Stimulated activated CD4-positive, alpha-beta T cell treated with anti-CD3 and anti-CD28 coated beads, Interleukin-12 subunit alpha, Interleukin-12 subunit beta, amount 100 ng/mL, for 4 hours (primary cell): ENCODE results near the gene LGALS3.

ENCODE experiments used
- DNase-seq: peaks from one replicate; pipeline ENCODE4 v3.0.0-alpha.2; 2020

Gene LGALS3

GRCh38 chr14:55115460-55115859 is 13.6 kb upstream of the LGALS3 start:
- DNase-seq = no peak

GRCh38 chr14:55115861-55116245 is 13.2 kb upstream of the LGALS3 start:
- no peak for DNase-seq

DNA sequence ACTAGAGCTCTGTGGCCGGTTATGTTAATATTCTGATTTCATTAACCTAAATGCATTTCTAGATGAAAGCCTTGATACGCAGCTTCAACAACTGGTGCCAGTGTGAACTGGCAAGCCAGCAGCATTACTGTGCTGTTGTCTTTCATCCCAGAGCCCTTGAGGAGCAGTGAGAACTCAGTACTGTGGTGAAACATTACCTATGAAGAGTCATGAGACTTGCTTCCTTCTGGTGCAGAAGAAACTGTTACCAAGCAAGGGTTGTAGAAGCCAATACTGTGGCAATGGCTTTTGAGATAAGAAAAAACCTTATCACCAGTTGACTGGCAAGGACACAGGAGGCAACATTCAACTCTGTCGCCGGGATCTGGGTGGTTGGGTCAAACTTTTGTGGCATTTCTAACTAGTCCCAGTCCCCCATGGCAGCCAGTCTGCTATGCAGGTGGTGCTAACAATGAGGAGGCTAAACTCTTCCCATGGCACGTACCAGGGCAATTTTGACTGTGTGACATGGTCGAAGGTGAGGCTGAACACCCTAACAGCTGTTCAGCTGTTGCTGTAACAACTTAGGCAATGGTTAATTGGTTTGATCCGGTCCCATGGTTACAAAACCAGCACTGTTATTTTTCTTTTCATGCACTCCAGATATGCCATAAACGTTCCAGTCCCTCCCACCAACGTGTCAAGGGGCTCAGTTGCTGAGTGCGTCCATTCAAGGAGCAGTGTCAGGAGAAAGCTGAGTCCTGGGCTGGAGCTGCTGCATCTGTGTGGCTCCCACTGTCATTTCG is 12.6 kb upstream of the LGALS3 start:
- no peak for DNase-seq

DNA sequence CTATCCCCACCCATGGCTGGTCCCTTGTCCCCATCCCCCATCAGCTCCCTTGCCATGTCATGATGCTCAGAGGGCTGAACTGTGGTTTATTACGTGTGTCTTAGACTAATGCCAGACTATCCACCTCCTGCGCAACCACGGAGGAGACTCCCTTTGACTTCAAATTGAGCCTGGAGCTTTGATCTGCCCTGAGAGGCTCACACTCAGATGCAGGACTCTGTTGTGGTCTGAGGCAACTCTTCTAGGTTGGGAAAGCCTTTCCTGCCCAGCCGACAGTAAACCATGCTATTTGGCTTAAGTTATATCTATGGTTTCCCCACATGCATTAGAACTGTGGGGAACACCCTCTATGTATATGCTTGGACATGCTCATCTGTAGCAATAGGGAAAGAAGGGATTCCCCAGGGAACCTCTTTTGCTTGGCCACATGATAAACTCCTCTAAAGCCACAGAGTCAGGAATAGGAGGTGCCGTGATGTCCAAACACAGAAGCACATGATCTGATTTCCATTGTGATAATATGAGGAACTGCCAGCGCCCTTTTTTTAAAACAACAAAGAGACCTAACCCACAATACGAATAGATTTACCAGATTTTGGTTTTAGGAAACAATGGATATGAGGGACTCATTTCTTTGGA is 11.1 kb upstream of the LGALS3 start:
- no peak for DNase-seq

DNA sequence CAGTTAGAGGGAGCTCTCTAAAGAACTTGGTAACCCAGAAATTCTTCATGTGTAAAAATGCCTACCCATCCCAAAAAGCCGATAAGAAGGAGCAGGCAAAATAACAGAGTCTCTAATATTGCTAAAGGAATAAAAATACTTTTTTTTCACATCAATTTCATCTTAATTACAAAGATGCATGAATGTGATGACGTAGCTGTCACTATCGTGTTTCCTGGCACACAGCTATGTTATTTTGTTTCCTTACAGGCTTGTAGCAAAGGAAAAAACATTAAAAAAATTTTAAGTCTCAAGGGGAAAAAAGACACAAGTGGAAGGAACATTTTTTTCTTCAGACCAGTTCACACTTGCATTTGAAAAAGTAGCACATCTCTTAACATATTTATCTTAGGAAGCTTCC is 10.3 kb upstream of the LGALS3 start:
- no peak for DNase-seq

- DNase-seq = no peak
These were observed 8.2 kb upstream of the LGALS3 start for GRCh38 chr14:55120571-55121495.

DNA sequence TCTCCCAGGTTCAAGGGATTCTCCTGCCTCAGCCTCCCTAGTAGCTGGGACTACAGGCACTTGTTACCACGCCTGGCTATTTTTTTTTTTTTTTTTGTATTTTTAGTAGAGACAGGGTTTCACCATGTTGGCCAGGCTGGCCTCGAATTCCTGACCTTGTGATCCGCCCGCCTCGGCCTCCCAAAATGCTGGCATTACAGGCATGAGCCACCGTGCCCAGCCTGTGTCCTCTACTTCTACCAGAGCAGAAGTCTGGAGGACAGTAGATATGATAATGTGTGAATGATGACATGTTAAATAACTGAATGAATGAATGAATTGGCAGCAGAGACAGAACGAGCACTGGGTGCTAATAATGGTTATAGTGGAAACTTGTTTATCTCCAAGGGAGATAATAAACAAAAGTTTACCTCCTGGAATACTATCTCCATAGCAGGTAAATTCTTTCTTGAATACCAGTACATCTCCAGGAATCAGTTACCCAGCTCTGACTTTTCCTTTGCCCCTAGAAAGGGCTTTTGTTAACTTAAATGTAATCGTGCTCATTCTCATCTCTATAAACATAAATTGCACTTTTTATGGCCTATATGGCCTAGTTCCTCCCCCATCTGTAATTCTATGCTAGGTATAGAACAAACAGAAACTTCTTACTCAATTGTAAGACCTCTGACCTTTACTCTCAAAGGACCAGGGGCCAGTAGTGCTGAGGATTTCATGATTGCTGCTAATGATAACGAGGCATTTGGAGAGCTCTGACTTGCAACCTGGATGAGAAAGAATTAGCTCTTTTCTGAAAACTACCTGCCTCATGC is 7.2 kb upstream of the LGALS3 start:
- DNase-seq = no peak

- no peak for DNase-seq
These were observed 6.5 kb upstream of the LGALS3 start for GRCh38 chr14:55122440-55122986.

DNA sequence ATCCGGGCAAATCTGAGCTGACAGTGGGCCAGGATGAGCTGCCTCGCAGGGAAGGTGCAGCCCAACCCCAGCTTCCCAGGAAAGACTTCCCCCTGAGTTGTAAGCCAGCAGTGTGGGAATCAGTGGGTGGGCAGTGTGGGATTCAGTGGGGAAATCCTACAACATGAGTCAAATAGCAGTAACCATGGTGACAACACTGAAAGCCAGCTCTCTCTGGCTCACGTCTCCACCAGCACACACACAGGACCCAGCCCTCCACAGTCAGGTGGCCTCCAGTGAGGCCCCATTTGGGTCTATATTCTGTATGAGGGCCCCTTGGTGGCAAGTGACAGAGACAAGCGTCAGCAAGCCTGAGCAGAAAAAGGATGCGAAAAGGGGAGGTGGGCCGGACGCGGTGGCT is 6.0 kb upstream of the LGALS3 start:
- no peak for DNase-seq

- DNase-seq = no peak
These were observed 5.0 kb upstream of the LGALS3 start for GRCh38 chr14:55123852-55124639.

DNA sequence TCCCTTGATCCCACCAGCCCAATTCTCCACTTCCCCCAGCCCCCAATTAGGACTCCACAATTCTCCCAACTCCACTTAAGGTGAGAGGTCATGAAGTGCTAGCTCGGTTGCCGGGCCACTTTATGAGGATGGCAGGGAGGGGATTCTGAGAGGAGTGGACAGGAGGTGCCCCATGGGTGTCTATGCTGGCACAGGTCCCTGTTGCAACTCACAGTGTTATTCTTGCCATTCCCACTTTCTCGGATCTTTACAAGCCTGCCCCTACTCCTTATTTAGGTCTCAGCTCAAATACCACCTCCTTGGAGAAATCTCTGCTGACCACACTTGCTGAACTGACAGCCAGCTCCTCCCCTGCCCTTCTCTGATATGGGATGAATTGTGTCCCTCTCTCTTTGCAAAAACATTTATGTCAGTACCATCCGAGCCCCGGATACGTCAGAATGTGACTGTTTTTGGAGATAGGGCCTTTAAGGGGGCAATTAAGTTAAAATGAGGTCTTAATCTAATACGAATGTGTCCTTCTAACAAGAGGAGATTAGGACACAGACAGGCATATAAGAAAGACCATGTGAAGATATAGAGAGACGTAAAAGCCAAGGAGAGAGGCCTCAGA is 4.2 kb upstream of the LGALS3 start:
- DNase-seq = no peak

- no peak for DNase-seq
These were observed 3.6 kb upstream of the LGALS3 start for GRCh38 chr14:55125403-55125802.

DNA sequence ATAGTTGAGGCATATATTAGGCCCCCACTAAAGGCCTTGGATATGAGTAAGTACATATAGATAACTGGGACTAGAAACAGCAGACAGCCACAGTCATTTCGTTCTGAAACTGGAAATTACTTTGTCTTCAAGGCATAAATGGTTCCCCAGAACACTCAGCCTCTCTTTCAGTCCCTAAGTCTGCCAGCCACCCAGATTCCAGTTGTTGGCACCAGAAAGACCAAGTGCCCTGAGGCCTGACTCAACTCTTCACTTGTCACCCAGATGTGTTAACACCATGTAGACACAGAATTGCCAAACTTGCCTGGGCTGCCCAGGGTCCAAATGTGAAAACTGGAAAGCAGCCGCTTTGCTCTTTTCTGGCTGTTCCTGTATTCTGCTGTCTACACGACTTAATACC is 3.0 kb upstream of the LGALS3 start:
- no peak for DNase-seq

GRCh38 chr14:55126932-55127459 is 2.1 kb upstream of the LGALS3 start:
- DNase-seq = no peak

DNA sequence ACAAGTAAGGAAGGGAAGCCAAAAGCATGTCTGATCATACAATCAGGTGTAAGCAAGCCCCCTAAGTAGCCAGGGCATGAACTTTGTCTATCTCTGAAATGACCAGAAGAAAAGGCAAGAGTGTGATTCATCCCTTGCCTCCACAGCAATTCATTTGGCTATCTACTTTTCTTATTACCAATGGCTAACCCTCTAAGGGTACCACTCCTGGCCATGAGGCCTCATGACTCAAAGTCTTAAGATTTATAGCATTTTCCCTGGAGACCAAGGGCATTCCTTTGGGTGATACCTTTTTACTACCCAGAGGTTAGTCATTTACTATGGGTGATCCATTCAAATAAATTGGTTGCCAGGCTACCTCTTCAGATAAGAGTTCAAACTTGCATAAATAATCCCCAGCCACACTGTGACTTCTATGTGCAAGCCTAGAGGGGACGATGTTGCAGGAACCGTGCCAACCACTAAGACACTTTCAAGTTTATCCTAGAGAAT is 1.5 kb upstream of the LGALS3 start:
- DNase-seq = no peak

DNA sequence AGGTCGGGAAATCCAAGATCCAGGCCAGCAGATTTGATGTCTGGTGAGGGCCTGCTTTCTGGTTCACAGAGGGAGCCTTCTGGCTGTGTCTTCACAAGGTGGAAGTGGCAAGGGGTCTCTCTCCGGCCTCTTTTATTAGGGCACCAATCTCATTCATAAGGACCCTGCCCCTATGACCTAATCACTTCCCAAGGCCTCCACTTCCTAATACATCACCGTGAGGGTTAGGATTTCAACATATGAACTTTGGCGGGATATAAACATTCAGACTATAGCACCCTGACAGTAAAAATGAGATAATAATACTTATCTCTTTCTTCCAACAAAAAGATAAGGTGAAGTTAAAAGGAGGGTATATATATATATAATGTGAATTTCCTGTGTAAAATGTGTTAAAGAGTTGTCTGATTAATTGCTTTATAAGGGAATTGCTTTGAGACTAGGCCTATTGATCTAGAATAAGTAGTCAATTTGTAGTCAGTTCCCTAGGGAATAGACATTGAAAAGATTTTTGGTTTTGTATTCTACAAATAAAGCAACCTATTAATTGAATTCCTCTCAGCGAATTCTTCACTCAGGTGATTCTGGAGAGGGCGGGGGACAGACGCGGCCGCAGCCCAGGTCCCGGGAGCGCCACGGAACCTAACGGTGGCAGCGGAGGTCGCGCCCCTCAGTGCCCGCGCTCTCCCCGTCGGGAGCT is 516 bp upstream of the LGALS3 start:
- DNase-seq = no peak

- DNase-seq = peak; percentile 41
These were observed 560 bp downstream of the LGALS3 start for GRCh38 chr14:55129428-55130195.

GRCh38 chr14:55130196-55130550 is 1.1 kb downstream of the LGALS3 start:
- DNase-seq = no peak
